Esophagus muscularis mucosa (tissue), 4 donors: ENCODE measurements around the gene ELFN2.

Experiments
- CTCF ChIP-seq, 3 experiments: fragments of 200-600 bp in 2 of 3; fragments of 450-650 bp in 1 of 3; sonication (generic) in 2 of 3; IDR thresholded peaks; one replicate each; pipeline ENCODE4 v1.5.1; 2017 to 2019; ENCODE audit warnings: antibody characterized with exemption in 3 of 3, mild to moderate bottlenecking in 2 of 3, moderate library complexity in 1 of 3
- EP300 ChIP-seq: sonication (generic); formaldehyde crosslinking; IDR thresholded peaks from one replicate; pipeline ENCODE4 v1.6.1; 2017; ENCODE audit warnings: antibody characterized with exemption
- POLR2A ChIP-seq: fragments of 450-650 bp; IDR thresholded peaks from one replicate; pipeline ENCODE4 v1.6.1; 2017; ENCODE audit warnings: antibody characterized with exemption, moderate library complexity, mild to moderate bottlenecking, low read depth
- POLR2AphosphoS5 ChIP-seq, 2 donors: sonication (generic); formaldehyde crosslinking; IDR thresholded peaks; one replicate each; pipeline ENCODE4 v1.6.1; 2017; ENCODE audit warnings: antibody characterized with exemption in 2 of 2

DNA sequence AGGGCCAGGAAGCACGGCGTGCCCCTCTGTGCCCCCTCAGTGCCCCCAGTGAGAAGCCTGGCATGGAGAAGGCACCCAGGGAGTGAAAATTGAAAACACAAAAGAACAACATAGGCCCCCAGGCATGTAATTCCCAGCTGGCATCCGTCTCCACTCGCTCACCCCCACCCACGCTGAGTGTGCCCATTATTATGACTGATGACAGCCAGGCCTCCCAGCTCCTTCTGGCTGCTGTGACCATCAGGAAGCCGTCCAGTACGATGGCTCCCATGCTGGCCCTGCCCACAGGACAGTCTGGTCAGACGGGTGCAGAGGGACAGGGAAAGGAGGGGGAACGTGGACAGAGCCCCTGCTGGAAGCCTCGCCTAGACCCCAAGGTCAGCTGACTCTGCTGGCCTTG, 30.1 kb downstream of the ELFN2 start:
- TF ChIP-seq POLR2AphosphoS5 (IDR thresholded peaks at IDR 0.05) = no peak
- TF ChIP-seq CTCF (IDR thresholded peaks at IDR 0.05) = no peak
- no peak for TF ChIP-seq POLR2A
- TF ChIP-seq EP300 = no peak
